ENCODE data around the gene PLVAP.

Gene PLVAP

DNA sequence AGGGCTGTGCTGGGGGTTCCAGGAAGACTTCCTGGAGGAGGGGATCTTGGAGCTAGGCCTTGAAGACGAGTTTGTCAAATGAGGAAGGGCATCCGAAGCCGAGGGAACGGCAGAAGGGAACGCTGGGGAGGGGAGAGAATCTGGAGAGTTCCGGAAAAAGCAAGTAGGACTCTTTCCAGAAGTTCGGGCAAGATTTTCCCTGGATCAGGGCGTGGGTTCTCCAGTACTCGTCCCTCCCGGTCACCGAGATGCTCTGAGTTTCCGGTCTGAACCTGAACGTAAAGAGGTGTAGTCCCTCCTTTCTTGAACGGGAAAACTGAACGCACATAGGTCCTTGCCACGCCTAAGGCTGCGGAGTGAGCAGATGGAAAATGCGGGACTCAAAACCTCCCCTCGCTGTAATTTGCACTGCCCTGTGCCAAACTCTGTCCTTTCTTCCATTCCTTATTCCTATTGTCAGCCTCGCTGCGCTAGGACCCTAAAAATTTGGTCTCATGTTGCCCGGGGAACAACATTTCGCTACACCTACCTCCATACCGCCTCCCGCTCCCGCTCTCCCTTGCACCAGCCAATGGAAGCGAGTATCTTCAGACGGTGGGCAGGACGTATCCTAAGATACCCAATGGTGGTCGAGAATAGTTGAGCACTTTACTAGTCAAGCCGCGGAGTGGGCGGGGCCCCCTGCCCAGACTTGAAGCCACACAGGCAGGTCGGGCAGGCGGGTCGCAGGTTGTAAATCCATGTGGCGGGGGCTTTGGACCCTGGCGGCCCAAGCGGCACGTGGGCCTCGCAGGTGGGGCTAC is 40.1 kb downstream of the PLVAP start, which contains the start of gene GTPBP3:
GTPBP3 (plus strand) TSS at position 682 of the 803 bp plus-strand sequence; CDS start at position 741, 59 bp downstream.
- peak; percentile 97 for DNase-seq (ENCODE audit: low spot score)
- in situ Hi-C loops (cut with MboI; ENCODE audit: low sequenced_read_pairs, unreplicated experiment), result no loop called here
- TF ChIP-seq, protein P1, sequence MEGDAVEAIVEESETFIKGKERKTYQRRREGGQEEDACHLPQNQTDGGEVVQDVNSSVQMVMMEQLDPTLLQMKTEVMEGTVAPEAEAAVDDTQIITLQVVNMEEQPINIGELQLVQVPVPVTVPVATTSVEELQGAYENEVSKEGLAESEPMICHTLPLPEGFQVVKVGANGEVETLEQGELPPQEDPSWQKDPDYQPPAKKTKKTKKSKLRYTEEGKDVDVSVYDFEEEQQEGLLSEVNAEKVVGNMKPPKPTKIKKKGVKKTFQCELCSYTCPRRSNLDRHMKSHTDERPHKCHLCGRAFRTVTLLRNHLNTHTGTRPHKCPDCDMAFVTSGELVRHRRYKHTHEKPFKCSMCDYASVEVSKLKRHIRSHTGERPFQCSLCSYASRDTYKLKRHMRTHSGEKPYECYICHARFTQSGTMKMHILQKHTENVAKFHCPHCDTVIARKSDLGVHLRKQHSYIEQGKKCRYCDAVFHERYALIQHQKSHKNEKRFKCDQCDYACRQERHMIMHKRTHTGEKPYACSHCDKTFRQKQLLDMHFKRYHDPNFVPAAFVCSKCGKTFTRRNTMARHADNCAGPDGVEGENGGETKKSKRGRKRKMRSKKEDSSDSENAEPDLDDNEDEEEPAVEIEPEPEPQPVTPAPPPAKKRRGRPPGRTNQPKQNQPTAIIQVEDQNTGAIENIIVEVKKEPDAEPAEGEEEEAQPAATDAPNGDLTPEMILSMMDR (IDR thresholded peaks at IDR 0.05; ENCODE audit: borderline replicate concordance, control extremely low read depth, extremely low read depth, insufficient read depth, missing control alignments), result no peak

DNA sequence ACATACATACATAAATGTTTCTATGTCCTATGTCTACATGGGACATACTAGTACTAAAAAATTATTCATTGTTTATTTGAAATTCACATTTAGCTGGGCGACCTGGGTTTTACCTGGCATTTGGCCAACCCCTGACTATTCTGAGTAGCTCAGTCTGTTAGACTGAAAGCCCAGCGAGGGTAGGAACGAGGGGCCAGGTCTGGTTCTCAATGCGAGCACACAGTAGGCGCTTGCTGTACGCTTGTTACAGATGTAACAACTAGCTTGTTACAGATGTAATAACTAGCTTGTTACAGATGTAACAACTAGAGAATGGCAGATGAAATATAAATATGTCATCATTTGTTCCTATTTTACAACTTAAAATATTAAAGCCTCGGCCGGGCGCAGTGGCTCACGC is 41.6 kb downstream of the PLVAP start:
- in situ Hi-C loops (cut with MboI; ENCODE audit: low sequenced_read_pairs, unreplicated experiment), result no loop called here
- DNase-seq (ENCODE audit: low spot score), result no peak
- TF ChIP-seq, protein P1 (IDR thresholded peaks at IDR 0.05; ENCODE audit: borderline replicate concordance, control extremely low read depth, extremely low read depth, insufficient read depth, missing control alignments), result no peak

DNA sequence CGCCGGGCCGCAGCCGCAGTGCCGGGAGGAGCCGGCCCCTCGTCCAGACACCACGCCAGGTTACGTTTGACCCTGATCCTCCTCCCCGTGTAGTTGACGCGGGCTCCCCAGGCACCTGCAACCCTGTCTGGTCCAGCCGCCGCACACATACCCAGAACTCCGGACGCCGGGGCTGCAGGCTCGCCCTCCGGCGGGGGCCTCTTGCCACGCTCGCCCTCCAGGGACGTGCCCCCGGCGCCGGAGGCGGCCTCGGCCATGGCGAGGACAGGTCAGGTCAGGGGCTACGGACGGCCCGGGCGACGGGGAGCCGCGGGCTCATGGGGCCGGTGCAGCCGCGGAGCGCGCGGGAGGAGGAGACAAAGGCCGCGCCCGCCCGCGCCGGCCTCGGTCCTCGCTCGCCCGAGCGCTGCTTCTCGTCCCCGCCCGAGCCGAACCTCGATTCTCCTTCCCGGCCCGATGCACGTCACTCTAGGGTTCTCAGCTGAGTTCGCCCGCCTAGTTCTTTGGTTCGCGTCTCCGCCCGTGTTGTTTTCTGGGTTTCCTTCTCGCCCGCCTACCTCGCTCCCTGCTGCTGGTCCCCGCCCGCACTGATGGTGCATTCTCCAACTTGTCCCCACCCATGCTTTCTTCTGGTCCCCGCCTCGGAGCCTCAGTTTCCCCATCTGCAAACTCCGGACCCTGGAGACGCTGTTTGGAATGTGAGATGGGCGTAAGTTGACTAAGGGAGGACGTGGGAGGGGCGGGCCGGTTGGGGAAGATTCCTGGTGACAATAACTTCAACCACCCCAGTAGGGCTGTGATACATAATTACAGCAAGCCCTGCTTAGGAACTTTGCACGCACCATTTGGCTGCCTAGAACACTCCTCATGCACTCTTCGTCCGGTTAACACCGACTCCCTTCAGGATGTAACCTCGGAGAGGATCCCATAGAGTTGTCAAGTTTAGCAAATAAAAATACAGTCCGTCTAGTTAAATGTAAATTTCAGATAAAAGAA is 42.4 kb downstream of the PLVAP start, which contains the start of gene ANO8:
ANO8 (minus strand) TSS at position 442 of the 996 bp plus-strand sequence; CDS start at position 257, 185 bp downstream.
- peak; percentile 91 for DNase-seq (ENCODE audit: low spot score)
- in situ Hi-C loops (cut with MboI; ENCODE audit: low sequenced_read_pairs, unreplicated experiment), result no loop called here
- TF ChIP-seq, protein P1 (IDR thresholded peaks at IDR 0.05; ENCODE audit: borderline replicate concordance, control extremely low read depth, extremely low read depth, insufficient read depth, missing control alignments), result no peak

DNA sequence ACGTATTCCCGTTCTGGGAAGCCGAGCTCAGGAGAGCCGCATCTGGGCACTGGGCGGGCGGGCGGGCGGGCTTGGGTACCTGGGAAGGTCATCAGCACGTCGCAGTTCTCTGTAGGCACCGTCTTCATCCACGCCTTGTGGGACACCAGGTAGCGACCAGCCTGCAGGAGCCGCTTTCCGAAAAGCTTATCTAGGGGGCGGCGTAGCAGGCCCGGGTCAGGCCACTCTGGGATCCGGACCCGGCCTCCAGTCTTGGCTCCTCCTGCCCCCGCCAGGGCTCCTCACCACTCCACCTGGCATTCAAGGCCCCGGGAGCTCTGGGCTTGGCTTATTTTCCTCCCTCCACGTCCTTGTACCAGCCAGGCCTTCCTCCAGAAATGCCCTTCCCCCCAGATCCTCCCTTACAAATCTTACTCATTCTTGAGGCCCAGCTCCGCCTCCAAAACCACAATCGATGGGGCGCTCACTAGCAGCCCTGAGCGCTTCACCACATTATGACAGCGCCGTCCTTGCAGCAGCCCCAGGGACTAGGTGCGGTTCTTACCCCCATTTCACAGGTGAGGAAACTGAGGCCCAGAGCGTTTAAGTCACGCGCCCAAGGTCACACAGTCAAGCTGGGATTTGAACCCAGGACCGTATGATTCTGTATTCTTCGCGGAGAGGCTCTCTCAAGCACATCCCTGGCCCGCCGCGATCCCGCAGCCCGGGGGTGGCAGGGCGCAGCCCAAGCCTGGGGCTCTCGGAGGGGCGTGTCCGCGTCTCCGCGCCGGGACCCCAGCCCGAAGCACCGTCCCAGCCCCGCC is 43.3 kb downstream of the PLVAP start:
- TF ChIP-seq, protein P1 (IDR thresholded peaks at IDR 0.05; ENCODE audit: borderline replicate concordance, control extremely low read depth, extremely low read depth, insufficient read depth, missing control alignments), result no peak
- in situ Hi-C loops (cut with MboI; ENCODE audit: low sequenced_read_pairs, unreplicated experiment), result no loop called here
- peak; percentile 79 for DNase-seq (ENCODE audit: low spot score)

DNA sequence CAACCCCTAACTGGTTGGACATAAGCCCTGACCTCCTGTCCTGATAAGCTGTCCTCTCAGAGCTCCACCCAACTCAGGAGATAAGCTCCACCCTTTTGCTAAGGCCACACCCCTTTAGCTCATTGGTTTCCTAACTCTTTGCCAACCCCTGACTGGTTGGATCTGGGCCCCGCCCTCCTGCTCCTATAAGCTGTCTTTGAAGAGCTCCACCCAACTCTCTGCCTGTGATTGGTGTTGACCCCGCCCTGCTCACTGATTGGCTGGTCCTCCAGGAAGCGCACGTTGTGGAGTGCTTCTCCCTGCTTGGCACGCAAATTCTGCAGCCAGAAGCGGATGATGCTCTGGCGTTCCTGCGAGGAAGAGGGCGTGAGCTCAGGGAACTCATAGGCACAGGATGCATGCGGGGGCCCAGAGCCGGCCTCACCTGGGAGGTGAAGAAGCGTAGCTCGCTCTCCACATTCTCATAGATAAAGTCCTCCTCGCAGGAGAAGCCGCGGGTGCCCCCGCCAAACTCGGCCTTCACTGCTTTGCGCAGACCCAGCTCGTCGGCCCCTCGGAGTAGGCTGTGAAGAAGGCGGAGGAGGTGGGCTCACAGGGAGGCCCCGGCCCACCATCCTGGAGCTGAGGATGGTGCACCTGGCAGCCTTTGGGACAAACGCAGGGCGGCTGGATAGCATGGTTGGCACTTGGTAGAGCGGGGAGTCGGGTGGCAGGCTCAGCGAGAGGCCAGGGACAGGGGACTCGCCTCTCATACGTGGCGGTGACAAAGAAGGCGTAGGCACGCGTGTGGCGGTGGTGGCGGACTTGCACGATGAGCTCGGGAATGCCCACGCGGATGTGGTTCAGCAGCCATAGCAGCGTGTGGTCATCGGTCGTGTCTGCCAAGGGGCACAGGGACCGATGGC is 44.2 kb downstream of the PLVAP start:
- TF ChIP-seq, protein P1 (IDR thresholded peaks at IDR 0.05; ENCODE audit: borderline replicate concordance, control extremely low read depth, extremely low read depth, insufficient read depth, missing control alignments), result no peak
- no peak for DNase-seq (ENCODE audit: low spot score)
- in situ Hi-C loops (cut with MboI; ENCODE audit: low sequenced_read_pairs, unreplicated experiment), result no loop called here

Data from GM13976 (cell line).